HG02973 (cell line): Measurements from ENCODE around the gene EBF3.

Experiments
- ATAC-seq: cut with Tn5 transposase; IDR thresholded peaks from one replicate; pipeline ENCODE4 v1.9.1; 2021; ENCODE audit warnings: moderate library complexity; ENCODE audit not compliant: unreplicated experiment

EBF3 gene

DNA sequence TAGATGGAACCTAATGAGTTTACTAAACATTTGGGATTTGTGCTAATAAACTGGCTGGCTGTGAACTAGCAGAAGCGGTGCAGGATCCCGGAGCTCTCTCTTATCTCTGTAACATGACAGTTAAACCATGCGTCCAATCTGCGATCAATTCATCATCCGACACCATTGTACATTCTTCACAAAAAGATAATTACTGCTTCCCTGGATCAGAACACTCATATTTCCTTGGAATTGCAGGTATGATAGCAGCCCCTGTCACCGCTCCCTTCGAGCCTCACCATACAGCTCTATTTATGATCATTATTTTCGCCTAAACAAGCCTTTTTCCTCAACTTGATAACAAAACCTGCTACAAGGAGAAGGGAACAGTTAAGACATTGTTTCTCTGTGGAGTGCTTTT, 18.5 kb downstream of the EBF3 start:
- ATAC-seq = no peak

DNA sequence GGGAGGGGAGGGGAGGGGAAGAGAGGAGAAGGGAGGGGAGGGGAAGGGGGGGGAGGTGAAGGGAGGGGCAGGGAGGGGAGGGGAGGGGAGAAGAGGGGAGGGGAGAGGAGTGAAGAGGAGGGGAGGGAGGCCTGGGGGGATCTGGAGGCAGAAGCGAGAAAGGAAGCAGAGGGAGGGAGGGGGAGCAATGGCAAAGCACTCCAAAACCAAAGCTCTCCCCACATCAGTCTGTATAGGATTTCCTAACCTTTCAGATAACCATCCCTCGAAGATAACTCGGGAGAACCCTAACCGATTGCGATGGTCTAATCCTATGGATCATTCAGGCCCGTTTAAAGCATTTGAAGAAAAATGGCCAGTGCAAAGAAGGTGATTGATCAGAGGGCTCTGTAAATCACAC, 19.0 kb downstream of the EBF3 start:
- ATAC-seq = no peak

DNA sequence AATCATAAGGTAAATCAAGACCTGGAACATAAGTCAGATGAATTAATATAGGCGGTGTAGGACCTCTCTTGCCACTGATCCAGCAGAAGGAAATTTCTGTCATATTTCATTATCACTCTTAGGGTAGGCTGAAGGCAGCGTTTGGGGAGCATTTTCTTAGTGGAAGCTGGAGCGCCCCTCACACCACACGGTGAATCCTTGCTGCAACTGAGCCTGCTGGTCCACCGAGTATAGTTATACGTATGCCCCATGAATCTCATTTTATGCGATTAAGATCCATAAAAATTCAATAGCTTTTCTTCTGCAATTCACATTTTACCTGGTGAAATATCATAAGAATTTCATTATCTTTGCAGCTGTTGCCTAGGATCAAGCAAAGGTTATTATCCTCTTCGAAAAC, 19.6 kb downstream of the EBF3 start:
- ATAC-seq = no peak

DNA sequence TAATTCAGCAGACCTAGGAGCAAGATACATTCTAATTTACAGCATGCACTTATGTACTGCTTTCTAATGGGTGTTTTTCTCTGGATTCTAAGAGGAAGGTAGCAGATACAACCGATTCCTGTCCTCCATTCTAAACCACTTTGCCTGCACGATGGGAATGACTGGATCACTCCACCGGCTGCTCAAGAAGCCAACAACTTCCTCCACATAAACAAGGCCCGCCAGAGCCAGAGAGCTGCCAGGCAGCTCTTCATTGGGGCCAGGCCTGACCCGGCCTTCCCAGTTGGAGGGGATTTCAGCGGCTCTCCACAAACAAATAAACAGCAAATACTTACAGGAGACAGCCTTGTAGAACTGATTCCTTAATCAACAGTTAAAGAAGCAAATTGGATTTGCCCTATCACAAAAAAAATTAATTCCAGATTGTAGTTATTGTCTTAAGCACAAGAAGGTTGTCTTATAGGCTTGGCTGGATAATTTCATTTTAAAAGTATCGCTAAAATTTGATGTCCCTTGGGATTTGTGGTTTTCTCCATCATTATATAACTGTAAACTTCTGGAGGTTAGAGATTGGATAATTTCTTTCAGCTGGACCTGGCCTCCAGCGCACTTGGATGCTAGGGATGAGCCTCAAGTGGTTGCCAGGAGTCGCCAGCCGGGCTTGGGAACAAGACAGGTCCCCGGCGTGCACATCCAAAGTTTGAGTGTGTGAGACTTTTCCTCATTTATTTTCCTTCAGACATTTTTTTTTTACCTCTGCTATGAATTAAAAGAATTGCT, 20.9 kb downstream of the EBF3 start:
- ATAC-seq = no peak

DNA sequence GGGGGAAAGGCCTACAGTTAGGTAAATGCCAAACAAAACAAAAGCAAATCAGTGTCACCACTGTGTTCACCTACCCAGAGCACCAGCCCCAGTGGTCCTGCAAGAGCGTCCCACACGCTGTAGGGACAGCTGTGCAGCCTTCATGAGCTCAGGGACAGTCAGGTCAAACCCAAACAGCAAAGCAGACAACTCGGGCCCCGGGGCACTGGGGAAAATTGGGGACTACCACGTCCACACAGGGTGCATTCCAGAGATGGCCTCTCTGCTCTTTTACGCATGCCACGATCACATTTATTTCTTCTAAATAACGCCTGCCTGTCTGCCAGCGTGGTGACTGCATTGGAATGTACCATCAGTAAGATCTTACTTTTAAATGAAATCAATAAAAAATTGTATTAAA, 21.7 kb downstream of the EBF3 start:
- no peak for ATAC-seq

DNA sequence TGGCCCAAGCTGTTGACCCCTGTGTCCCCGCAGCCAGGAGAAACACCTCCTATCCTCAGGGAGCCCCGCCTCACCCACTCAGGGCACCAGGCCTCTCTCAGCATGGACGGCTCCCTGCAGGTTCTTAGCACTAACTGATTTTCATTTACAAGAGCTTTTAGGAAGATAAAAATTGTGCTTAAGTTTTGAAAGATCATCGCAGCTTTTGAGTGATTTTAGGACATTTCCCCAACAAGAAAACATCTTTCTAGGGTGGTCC, 22.1 kb downstream of the EBF3 start:
- ATAC-seq = no peak

DNA sequence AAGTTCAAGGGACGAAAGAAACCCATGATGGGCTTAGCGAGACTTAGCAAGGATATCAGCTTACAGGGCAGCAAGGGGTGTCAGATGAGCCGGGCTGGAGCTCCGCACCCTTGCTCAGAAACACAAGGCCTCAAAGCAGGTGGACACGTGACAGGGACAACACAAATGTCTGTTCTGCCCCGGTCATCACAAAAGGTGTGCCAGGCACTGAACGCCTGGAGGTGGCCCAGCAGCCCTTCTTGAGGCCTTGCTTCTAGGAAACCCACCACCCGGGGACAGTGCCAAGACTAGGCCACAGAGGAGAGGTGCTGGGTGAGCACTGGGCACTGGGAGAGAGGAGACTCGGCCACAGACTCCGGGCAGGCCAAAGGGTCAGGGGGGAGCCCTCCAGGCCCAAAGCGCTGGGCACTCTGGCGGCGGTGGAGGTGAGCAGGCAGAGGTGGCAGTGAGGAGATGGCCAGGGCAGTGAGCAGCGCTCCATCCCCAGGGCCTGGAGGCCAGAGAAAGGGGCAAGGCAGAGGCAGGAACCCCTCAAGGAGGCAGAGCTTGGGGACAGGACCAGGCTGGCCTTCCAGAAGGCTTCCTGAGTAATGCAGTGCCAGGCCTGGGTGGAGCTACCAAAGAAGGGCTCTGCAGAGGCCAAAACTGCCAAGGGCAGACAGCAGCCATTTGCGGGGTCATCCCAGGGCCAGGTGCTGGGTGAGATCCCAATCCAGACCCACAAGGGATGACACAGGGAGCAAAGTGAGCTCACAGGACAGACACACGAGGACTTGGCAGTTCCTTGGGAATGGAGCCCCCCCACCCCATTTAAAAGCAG, 22.7 kb downstream of the EBF3 start:
- no peak for ATAC-seq

DNA sequence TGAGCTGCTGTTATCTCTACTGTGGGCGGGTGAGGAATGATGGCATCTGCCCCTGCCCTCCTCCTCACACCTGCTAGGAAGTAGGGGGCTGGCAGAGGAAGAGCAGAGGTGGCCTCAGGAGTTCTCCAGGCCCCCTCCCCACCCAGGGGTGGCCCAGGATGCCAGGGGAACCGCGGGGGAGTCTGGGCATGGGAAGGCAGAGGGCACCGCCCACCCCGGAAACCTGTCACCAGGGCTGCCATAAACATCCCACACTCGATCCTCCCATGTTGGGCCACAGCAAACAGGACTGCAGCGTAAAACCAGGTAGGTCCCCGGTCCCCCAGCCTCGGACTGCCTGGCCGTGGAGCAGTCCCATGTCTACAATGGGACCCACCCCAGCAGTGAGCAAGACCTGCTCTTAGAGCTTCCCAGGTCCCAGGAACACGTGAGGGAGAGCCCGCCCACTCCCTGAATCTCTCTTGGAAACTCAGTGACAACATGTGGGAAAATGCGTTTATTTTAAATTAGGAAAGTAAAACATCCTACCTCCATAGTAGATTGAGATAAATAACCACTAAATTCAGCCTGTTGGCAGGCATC, 23.4 kb downstream of the EBF3 start:
- no peak for ATAC-seq

DNA sequence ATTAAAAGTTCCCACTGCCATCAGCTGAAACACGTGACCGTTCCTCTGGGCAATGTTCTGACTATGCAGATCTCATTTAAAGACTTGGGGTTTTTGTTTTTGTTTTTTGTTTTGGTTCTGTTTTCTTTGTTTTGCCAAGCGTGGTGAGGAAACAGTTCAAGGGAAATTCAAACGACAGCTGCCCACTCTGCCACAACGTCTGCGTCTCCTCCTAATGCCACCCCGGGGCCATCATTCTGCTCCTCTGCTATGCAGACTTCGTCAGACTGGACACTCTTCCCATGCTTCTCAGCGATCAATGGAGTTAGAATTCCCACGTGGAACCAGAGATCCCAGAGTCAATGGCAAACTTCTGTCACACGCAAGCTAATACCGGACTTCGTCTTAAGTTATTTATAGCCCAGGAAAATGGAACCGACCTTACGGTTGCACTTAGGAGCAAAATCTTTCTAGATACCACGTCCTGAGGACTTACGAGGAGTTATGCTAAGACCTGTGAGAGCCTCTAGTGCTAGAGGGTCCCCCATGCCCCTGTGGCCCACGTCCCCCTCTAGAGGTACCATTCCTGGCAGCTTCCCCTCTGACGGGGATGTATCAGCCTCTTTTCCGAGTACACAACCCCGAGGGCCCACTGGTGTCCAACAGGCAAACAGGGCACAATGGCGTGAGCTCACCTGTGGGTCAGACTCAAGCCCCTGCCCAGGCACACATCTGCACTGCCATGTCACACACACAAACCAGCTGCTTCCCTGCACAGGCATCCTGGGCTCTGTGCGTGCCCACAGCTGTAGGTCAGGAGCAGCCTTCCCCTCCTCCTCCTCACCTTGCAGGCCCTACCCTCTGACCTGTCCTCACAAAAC, 24.4 kb downstream of the EBF3 start:
- ATAC-seq = no peak

DNA sequence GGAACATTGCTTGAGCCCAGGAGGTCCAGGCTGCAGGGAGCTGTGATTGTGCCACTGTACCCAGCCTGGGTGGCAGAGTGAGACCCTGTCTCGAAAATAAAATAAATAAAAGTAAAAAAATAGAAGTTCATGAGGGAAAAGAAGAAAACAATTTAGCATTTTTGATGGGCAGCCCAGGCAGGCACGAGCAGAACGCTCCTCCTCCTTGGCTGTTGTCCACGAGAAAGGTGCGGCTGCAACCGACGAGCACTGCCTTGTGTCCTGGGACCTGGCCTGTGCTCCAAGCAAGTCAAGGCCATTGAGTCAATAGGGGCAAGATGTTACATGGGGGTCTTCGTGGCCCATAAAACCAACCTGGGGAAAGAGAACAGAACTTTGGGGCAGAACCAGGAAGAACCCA, 25.6 kb downstream of the EBF3 start:
- no peak for ATAC-seq

DNA sequence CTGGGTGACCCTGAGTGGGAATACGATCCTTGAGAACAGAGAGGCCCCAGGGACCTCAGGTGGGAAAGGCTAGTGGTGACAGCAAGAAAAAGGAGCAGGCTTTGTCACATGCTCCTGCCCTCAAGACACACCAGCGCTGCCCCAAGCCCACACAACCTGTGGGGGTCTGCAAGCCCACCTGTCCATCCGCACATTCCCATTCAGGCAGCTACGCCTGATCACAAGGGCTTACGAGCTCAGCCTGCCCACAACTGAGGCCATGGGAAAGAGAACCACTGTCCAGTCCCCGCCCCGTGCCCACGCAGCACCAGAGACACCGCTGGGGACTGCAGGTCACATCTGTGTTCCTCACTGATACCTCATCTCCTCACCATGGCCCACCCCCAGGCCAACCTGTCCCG, 26.7 kb downstream of the EBF3 start:
- ATAC-seq = no peak

DNA sequence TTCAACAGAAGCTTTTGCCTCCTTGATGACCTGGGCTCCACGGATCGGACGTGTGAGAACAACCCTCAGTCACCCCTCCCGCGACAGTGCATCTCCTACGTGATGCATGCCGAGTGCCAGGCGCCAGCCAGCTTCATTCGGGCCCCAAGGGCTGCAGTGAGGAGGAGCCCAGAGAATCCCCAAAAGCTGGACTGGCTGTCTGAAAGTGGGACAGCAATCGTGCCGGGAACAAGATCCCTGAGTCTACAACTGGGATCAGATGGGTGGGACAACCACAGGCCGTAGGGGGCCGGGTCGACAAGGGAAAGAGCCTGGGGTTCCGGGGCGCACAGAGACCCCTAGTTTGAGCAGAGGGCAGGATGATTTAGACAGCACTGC, 27.2 kb downstream of the EBF3 start:
- ATAC-seq = no peak

DNA sequence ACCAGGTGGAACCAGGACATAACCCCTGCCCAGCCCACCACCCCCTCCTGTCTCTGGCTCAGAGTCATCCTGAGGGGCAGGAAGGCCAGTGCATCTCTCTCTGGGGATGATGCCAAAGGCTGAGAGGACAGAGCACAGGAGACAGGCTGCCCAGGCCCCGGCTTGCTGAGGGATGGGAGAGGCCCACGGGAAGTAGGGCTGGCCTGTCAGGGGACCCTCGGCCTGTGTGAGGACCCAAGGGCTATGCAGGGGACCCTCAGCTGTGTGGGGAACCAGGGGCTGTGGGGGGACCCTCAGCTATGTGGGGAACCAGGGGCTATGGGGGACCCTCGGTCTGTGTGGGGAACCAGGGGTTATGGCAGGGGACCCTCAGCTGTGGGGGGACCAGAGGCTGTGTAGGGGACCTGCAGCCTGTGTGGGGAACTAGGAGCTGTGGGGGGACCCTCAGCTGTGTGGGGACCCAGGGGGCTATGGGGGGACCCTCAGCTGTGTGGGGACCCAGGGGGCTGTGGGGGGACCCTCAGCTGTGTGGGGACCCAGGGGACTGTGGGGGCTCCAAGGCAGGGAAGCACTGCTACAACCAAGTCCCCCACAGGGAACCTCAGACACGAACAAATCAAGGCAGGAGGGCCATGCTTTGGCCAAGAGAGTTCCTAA, 27.7 kb downstream of the EBF3 start:
- no peak for ATAC-seq

DNA sequence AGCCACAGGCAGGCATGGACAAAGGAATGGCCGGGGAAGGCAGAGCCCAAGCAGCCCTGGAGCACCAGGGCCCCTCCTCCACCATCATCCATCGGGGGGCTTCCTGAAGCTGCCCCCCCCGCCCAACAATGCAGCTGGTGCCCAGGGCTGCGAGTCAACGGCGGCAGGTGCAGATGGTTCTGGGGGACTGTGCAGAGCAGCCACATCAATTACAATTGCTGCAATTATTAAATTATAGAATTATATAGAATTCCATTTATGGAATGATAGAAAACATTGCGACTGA, 28.3 kb downstream of the EBF3 start:
- ATAC-seq = no peak

DNA sequence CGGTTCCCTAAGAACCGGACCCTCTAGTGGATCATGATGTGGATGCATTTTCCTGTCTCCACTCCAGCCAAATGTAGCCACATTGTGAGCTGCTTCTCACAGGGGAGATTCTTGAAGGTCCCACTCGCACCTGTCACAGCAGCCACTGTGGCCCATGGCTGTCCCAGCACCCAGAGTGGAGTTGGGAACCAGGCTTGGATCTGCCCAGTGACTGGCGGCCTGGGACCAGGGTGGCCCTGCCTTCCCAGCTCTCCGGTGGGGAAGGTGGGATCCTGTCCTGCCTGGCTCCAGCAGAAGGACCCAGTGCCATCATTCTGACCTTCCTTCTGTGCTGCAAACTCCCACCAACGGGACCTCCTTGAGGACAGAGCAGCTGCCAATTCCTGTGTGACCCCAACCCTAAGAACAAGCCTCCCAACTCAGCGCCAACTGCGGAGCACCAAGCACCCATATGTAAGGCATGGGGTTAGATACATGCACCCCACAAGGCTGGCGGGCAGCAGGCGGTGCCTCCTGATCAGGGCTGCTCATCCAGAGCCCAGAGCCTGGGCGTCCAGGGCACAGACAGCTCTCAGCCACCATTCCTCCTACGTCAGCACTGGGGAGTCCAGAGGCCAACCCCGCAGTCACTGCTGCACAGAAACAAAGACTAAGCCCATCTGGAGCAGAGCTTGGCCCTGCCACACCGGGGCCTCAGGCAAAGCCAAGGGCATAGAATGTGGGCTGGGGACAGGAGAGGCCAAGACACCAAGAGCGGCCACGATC, 28.8 kb downstream of the EBF3 start:
- no peak for ATAC-seq

DNA sequence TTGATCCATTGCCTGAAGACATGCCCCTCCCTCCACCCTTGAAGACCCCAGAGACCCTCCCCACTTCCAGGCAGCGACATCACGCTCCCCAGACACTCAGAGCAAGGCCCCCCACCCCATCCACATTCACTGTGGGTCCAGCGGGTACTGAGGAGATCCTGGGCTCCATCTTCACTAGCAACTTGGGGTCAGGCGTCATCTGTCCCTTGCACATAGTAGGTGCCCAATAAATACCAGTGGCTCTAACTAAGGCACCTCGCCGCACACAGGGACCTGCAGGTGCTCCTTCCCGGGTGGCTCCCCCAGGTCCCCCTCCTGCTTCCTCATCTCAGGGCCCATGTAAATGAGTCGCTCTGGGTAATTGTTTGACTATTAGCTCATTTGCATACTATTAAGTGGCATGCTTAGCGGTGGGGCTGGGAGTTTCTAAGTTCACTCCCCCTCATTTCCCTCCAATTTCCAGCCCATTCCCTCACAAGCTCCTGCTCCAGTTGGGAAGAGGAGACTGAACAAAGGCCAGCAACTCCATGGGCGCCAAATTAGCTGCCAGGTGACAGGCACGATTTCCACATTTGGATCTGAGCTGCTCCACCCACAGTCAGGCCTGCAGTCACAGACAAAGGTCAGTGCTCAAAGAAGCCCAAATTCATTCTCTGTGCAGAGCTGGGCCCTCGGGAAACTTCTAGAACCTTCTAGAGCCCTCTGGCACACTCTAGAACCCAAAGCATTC, 29.7 kb downstream of the EBF3 start:
- no peak for ATAC-seq

DNA sequence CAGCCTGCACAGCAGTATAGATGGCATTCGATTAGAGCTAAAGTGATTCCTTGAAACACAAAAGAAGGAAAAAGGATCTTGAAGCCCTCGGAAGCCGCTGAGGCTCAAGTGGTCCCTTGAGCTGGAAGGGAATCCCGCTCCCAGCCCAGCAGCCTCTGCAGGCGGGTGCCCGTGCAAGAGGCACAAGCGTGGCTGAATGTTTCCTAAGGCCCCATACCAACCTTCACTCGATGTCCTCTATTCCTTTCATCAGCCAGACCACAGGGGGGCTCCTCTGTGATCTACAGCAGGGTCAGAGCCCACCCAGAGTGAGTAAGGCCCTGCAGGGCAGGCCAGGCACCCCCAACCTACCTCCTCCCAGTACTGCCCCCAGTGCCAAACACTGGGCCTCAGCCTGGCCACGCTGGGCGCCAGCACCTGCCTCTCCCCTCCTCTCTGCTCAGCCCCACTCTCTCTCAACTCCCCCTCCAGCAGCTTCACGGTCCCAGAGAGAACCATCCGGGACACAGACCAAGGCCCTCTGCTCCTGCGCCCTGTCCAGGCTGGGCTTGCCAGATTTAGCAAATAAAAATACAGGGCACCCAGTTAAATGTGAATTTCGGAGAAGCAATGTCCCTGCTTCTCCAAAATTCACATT, 30.5 kb downstream of the EBF3 start:
- ATAC-seq = no peak

DNA sequence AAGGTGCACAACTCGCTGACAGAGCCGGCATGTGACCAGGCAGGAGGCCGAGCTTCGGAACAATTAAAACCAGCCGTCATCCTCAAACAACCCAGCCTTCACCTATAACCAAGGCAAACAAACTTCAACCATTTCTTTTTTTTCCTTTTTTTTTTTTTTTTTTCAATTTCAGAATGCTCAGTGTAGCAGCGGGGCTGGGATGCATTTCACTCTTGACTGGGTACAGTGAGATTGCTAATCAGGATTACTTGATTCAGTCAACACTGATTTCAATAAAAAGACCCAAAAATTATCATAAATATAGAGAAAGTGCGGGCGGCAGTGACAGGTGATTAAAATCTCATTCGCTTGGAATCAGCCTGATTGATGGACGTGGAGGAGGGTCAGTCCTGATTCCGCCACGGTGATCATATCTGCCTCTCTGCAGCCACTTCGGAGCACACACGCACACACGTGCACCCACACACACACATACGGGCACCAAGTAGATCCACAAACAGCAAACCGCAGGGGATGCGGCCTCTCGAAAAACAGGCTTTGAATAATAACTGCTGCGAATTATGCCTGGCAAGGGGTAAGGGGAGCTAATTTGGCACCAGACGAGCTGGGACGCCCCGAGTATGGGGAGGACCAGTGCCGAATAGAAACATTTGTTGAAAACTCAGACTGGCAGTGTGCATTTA, 31.2 kb downstream of the EBF3 start:
- no peak for ATAC-seq

DNA sequence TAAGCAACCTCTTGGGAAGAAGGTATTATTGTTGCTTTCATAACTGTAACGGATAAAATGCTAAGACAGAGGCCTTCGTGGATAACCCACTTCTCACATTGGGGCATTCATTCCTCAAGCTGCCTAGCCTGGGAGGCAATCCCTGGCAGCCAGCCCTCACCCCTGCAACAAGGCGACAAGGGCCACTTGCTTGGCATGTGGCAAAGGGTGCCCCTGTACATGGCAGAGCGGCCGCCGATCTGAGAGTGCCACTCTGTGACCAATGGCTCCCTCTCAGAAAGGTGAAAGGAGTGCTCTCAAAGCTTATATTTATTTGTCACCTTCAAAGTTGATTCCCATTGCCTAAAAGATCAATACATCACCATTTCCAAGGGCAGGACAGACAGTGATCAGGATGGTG, 31.9 kb downstream of the EBF3 start:
- no peak for ATAC-seq
